NCI-H2196 treated with DMSO at 0.1 percent for 48 hours (cell line): ENCODE measurements around the gene TEDC2.
A peak's percentile ranks its signal among the peaks of the same experiment; 100 is the strongest.
"Not testable (repeated sequence)": the region's sequence is repeated elsewhere in the genome, so short reads cannot be mapped to it uniquely, and the experiment has no call there.

Source experiments
- DNase-seq: peaks from one replicate; lab custom pipeline; 2025; ENCODE audit not compliant: unreplicated experiment; lab: John Stamatoyannopoulos, UW

The TEDC2 gene

DNA sequence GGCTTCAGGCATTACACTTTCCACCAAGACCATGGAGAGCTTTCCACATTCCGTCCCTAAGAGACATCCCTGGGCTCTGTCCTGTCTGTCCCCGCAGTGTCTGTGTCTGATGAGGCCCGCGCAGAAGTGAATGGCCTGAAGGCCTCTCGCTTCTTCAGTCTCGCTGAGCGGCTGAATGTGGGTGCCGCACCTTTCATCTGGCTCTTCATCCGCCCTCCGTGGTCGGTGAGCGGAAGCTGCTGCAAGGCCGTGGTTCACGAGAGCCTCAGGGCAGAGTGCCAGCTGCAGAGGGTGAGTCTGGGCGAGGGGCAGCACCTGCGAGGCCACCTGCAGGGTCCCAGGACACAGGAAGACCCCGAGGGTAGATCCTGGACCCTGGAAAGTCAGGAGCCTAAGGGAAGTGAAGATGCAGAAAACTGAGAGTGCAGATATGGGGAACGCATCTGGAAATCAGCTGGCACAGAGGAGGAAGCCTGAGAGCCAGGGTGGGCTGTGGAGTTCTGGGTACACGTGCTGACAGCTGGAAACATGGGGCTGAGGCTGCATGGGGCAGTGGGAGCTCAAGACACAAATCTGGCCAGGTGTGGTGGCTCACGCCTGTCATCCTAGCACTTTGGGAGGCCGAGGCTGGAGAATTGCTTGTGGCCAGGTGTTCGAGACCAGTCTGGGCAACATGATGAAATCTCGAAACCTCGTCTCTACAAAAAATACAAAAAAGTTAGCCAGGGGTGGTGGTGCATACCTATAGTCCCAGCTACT lies 22.7 kb upstream of the TEDC2 start:
- no peak for DNase-seq

DNA sequence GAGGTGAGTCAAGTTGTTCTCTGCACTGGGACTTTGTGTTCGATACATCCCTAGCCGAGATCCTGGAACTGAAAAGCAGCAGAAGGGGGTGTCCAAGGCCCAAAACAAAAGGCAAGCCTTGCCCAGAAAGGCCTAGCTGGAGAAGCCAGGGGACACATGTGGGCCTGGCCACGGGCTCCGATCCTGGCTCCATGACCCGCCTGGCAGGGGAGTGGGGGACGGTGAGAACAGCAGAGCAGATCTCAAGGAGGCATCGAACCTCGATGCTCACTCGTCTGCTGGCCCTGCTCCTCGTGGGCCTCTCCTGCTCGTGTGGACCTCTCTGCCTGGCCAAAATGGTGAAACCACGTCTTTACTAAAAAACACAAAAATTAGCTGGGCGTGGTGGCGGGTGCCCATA lies 21.8 kb upstream of the TEDC2 start:
- DNase-seq: no peak

DNA sequence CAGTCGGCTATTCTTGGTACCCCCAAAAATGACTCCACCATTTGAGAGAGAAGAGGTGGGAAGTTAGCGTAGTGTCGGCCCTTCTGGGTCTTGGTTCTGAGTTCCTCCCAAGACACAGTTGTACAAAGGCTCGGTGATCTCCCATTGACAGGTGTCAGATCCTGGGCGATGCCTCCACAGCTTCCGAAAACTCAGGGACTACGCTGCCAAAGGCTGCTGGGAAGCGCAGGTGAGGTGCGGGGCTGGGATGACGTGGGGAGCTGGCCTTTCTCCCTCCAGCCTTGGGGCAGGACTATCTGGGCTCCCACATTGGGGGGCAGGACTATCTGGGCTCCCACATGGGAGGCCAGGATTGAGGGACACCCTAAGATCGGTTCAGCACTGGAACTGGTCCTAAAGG lies 20.3 kb upstream of the TEDC2 start:
- DNase-seq: no peak

- not testable (repeated sequence) for DNase-seq
Measured at GRCh38 chr16:2441143-2441804, 18.6 kb upstream of the TEDC2 start.

- peak; percentile 20 for DNase-seq
Measured at GRCh38 chr16:2443555-2443954, 16.4 kb upstream of the TEDC2 start.

DNA sequence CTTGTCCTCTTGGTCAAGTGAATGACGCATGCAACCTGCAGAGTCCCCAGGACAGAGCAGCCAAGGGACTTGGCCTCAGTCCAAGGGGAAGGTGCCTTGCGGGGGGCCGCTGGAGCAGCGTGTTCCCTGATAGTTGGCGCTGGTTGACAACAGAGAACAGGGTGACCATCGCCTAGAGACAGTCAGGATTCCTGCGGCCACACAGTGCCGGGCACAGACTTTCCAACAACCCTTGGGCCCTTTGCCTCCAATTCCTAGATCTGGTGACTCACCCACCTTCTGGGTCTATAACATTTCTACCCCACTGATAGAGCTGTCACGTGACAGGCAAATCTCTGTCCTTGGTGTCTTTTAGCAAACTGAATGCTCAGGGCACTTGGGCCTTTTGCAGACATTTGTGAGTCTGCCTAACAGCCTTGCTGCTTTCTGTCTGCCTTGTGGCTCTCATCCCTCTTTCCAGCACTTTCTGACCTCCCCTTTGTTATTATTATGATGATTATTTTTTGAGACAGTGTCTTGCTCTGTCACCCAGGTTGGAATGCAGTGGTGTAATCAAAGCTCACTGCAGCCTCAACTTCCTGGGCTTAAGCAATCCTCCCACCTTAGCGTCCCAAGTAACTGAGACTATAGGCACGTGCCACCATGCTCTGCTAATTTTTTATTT lies 11.9 kb upstream of the TEDC2 start:
- DNase-seq: no peak

DNA sequence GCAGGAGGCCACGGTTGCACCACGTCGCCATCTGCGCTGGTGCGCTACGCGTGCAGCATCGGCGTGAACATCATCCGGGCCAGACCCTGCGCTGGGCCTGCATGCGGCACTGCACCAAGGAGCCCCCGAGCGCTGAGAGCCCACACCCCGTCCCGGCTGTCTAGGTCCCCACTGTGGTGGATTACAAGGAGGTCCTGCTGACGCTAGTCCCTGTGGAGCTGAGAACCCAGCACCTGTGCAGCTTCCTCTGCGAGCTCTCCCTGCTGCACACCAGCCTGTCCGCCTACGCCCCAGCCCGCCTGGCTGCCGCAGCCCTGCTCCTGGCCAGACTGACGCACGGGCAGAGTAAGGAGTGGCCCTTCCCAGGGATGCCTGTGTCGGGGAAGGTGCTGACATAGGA lies 10.8 kb upstream of the TEDC2 start:
- no peak for DNase-seq

DNA sequence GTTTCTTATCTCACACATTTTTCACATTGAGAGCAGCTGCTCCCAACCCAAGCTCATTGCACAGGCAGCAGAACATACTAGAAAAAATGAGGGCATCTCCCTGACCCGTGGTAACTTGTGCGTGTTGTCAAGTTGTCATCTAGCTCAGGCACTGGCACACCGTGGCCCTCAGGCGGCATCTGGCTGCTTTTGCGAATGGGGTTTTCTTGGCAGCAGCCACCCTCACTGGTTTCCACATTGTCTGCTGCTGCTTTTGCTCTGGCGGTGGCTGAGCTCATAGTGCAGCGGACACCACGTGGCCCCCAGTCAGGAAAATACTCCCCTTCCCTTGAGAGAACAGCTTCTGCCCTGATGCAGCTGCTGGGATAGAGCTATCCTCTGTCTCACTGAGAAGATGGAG lies 9.4 kb upstream of the TEDC2 start:
- no peak for DNase-seq

GRCh38 chr16:2450975-2451381 lies 8.9 kb upstream of the TEDC2 start:
- DNase-seq: no peak

- no peak for DNase-seq
Measured at GRCh38 chr16:2451851-2452320, 8.0 kb upstream of the TEDC2 start.

DNA sequence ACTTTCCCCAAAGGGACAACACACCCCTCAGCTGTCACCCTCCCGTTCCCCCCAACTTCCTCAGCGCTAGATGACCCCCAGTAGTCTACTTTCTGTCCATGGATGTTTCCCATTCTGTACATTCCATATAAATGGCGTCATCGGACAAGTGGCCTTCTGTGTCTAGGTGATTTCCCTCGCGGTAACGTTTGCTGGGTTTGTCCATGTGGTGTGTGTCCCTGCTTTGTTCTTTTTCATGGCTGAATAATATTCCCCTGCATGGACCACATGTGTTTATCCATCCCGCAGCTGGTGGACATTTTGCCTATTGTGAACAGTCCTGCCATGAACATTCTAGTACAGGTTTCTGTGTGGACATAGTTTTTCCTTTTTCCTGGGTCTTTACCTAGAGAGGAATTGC lies 7.3 kb upstream of the TEDC2 start:
- DNase-seq: no peak

GRCh38 chr16:2455081-2455845 lies 4.6 kb upstream of the TEDC2 start:
- no peak for DNase-seq

- no peak for DNase-seq
Measured at GRCh38 chr16:2456551-2457153, 3.3 kb upstream of the TEDC2 start.

- no peak for DNase-seq
Measured at GRCh38 chr16:2457267-2457666, 2.6 kb upstream of the TEDC2 start.

- no peak for DNase-seq
Measured at GRCh38 chr16:2457946-2458345, 2.0 kb upstream of the TEDC2 start.

GRCh38 chr16:2458887-2459646 lies 842 bp upstream of the TEDC2 start:
- DNase-seq: no peak

- DNase-seq: no peak
Measured at GRCh38 chr16:2460391-2460713, 443 bp downstream of the TEDC2 start.

- DNase-seq: no peak
Measured at GRCh38 chr16:2460916-2461315, 1.0 kb downstream of the TEDC2 start.

GRCh38 chr16:2462031-2462866 lies 2.3 kb downstream of the TEDC2 start:
- no peak for DNase-seq

DNA sequence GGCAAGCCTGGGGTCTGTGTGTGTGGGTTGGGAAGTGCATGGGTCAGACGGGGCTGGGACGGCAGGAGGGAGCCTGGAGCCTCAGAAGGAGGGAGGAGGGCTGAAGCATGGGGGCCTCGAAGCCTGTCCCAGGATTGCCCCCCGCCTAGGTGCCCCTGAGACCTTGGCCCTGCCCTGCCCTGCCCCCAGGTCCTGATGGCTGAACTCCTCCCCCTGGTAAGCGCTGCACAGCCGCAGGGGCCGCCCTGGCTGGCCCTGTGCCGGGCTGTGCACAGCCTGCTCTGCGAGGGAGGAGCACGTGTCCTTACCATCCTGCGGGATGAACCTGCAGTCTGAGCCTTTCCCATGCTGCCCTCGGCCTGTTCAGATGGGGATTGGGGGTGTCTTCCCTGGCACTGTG lies 4.4 kb downstream of the TEDC2 start:
- DNase-seq: no peak
